HFF-Myc (cell line): Measurements from ENCODE around the gene ZNRD2.

Experiments
- DNase-seq: peaks from one replicate; pipeline ENCODE4 v3.0.0-alpha.2; 2011; ENCODE audit warnings: low read depth; ENCODE audit errors: extremely low read depth
- H3K4me3 ChIP-seq: replicated peaks from 2 replicates; pipeline ENCODE4 v1.5.1; 2011; ENCODE audit warnings: low read depth, mild to moderate bottlenecking, control low read depth, low read length
- TF ChIP-seq, protein P1 (sequence below): IDR thresholded peaks from 2 replicates; pipeline ENCODE4 v1.5.1; 2012; ENCODE audit warnings: mild to moderate bottlenecking, low read depth, low read length, control low read depth; ENCODE audit errors: missing control alignments

ZNRD2 gene

DNA sequence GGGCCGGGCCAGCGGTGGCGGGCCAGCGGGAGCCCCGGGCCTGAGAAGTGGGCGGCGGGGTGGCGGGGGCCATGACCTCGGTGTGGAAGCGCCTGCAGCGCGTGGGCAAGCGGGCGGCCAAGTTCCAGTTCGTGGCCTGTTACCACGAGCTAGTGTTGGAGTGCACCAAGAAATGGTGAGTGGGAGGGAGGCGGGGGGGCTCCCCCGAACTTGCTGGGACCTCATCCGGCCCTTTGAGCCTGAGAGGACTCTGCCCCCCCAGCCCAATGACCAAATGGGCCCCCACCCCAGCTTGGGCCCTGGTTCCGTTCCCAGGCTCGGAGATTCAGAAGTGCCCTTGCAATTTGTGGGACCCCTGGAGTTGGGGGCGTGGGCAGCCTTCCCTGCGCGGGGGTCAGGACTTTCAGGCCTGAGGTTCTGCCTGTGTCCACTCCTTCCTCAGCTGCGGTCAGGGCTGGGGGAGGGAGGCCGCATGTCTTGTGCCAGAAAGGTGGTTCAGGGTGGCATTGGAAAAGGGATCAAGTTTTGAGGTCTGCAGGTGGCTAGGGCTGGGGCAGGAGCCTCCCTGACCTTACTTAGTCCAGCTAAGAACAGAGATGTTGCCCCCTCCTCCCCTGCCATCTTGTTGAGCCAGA is 6.1 kb downstream of the ZNRD2 start:
- no peak for DNase-seq
- TF ChIP-seq, protein P1, sequence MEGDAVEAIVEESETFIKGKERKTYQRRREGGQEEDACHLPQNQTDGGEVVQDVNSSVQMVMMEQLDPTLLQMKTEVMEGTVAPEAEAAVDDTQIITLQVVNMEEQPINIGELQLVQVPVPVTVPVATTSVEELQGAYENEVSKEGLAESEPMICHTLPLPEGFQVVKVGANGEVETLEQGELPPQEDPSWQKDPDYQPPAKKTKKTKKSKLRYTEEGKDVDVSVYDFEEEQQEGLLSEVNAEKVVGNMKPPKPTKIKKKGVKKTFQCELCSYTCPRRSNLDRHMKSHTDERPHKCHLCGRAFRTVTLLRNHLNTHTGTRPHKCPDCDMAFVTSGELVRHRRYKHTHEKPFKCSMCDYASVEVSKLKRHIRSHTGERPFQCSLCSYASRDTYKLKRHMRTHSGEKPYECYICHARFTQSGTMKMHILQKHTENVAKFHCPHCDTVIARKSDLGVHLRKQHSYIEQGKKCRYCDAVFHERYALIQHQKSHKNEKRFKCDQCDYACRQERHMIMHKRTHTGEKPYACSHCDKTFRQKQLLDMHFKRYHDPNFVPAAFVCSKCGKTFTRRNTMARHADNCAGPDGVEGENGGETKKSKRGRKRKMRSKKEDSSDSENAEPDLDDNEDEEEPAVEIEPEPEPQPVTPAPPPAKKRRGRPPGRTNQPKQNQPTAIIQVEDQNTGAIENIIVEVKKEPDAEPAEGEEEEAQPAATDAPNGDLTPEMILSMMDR: no peak
- peak overlapping the region; percentile 56 for H3K4me3 ChIP-seq

DNA sequence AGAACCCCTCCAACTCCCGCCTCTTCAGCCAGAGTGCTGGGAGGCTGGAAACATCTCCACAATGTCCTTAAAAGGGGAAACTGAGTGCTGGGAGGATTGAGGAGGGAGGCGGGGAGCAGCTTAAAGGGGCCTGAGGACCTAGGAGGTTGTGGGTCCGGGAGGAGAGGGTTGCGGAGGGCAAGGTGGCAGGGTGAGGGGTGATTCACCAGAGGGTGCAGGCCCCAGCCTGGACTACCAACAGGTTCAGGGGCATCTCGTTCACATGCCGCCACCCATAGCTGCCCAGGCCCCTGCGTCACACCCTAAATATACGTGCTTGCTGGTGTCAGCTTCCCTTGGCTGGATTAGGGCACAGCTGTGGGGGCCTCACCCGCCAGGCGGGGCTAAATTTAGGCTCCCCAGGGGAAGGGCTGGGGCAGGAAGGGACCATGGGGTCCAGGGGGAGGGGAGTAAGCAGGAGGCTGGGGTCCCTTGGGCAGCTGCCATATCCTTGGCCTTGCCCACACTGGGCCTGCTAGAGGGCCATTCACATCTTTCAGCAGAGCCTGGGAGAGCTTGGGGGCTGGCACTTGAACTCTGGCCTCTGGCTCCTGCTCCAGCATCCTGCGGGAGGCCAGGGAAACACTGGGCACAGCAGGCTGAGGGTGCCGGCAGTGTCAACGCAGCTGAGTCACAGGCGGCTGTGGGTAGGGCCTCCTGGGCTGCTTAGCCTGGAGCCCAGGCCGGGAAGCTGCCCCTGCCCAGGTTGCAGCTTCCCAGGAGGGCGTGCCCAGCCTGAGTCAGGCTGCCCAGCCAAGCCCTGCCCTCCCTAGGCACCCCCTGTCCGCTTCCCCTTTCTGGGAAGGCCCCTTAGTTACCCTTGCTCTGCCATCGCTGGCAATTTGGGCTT is 6.8 kb downstream of the ZNRD2 start:
- no peak for DNase-seq
- peak overlapping the region; percentile 56 for H3K4me3 ChIP-seq
- TF ChIP-seq, protein P1: no peak

DNA sequence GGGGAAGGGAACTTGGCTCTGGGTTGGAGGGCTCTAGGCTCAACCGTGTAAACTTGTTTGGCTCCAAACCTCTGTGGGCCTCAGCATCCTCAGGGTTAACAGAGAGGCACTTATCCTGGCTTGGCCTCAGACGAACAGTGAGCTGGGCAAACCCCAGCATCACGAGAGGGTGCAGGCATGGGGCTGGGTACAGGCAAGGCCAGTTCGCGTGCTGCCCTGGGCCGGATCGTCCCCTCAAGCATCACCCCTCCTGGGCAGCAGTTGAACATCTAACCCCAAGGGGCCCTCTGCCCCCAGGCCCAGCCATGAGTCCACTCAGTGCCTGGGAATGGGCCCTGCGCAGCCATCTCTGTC is 7.5 kb downstream of the ZNRD2 start:
- no peak for DNase-seq
- H3K4me3 ChIP-seq: peak overlapping the region; percentile 56
- TF ChIP-seq, protein P1: no peak

- DNase-seq: no peak
- TF ChIP-seq, protein P1: no peak
- no peak overlapping the region for H3K4me3 ChIP-seq
These were observed 7.9 kb downstream of the ZNRD2 start for GRCh38 chr11:65578134-65578533.

DNA sequence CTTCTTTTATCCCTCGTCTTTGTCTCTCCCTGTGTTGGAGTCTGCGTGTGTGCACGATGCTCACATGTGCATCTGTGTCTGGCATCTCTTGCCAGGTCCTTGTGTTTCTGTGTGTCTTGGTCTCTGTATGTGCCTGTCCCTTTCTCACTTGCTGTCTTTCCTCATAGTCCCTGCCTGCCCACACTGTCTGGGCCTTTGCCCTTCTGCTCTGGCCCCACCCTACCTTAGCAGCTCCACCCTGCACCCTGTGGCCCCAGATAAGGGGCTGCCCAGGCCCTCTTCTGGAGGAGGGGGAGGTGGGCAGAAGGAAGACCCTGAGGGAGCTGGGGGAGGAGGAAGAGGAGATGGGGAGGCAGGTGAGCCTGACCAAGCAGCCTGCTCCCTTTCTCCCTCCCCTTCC is 8.4 kb downstream of the ZNRD2 start:
- DNase-seq: no peak
- TF ChIP-seq, protein P1: no peak
- H3K4me3 ChIP-seq: no peak overlapping the region

GRCh38 chr11:65579291-65579690 is 9.0 kb downstream of the ZNRD2 start:
- no peak for DNase-seq
- TF ChIP-seq, protein P1: no peak

More at GRCh38 chr11:65579291-65579690, 9.0 kb downstream of the ZNRD2 start:
- no peak overlapping the region for H3K4me3 ChIP-seq
